ENCODE measurements around the gene KLC4. TPM values are rescaled to one million over a fixed set of nuclear protein-coding genes. Genes with fewer than 3 reads are reported as not detected.
A peak's percentile ranks its signal among the peaks of the same experiment; 100 is the strongest.

The KLC4 gene
- total RNA-seq, 8 experiments from 2014 or later = 18.7 to 57.3 (median 32.7) TPM

DNA sequence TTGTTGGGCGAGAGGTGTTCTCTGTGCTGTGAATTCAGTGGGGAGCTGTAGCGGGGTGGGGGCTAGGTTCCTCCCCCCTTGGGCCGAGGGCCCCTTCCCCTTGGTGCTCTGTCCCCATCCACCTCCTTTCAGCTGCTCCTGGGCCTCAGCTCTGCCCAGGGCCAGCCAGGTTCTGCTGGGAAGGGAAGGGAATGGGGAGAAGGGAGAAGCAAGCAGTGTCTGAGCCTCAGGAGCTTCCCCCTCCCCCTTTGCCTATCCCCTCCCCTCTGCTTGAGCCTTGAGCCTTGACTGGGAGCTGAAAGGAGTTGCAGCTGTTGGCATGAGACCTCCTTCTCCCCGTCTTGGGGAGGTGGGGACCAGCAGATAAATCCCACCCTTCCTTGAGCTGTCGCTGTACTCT is 38.6 kb upstream of the KLC4 start:
- in situ Hi-C loops (cut with MboI; ENCODE audit: low pct_unique_long_range_greater_than_20kb in 2 of 9, low sequenced_read_pairs in 9 of 9, unreplicated experiment in 9 of 9) = loop anchor here in 1 of 9 experiments (25.0 kb wide), 1 partner anchor 109 kb away; the partner anchor contains the start of gene PTCRA
- Histone ChIP-seq H3K27ac (peak overlapping the region; percentile 88 to 91), H3K4me1 (replicated peaks in 1 of 2) (peaks cover 15 to 19% of the 10 kb centered on the region in 2 donors), H3K4me3 (peak overlapping the region; percentile 51 to 95 (median 76))
- WGBS, 10 experiments = 10 to 100% methylated on average over 1 to 2 of the region's 5 CpGs; no CpG with 5 or more reads in 8 of the 10 experiments
- peak; percentile 12 to 64 (median 52) for ATAC-seq (replicated peaks in 6 of 8)

GRCh38 chr6:43021270-43022047 is 38.0 kb upstream of the KLC4 start, which contains the start of gene RRP36:
RRP36 (plus strand) TSS chr6:43021623; CDS start chr6:43021655, 32 bp downstream.
- Histone ChIP-seq H3K4me1 (replicated peaks in 1 of 2) (peaks cover 15 to 19% of the 10 kb centered on the region in 2 donors), H3K27ac (peak within 1 kb of the TSS; percentile 88 to 91), H3K4me3 (peak within 1 kb of the TSS; percentile 51 to 95 (median 76))
- WGBS, 10 experiments = 0 to 4% (median 0%) methylated on average over 1 to 19 of the region's 56 CpGs; no CpG with 5 or more reads in 4 of the 10 experiments
- peak; percentile 88 to 95 (median 92) for ATAC-seq (replicated peaks in 6 of 8)
- in situ Hi-C loops (cut with MboI; ENCODE audit: low pct_unique_long_range_greater_than_20kb in 2 of 9, low sequenced_read_pairs in 9 of 9, unreplicated experiment in 9 of 9) = loop anchor here in 1 of 9 experiments (25.0 kb wide), 1 partner anchor 109 kb away; the partner anchor contains the start of gene PTCRA

DNA sequence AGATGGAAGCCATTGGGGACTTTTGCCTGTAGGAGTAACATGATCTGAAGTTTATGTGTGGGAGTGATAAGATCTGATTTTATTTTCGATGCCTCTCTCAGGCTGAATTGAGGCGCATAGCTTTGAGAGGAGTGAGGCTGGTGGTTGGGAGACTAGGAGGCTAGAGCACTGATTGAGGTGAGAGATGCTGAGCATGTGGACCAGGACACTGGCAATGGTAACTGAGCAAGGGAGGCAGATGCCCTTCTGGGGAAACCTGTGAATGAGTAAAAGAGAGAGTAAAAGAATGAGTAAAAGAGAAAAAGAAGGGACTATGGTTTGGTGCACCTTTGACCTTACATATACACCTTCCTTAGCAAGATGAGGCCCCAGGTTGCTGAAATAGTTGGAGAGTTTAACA is 35.0 kb upstream of the KLC4 start:
- WGBS, 10 experiments = 71 to 100% (median 90%) methylated on average over 1 to 2 of the region's 2 CpGs; no CpG with 5 or more reads in 1 of the 10 experiments
- Histone ChIP-seq H3K4me1 (replicated peaks in 1 of 2) (peaks cover 15 to 19% of the 10 kb centered on the region in 2 donors), H3K4me3 (no peak overlapping the region), H3K27ac (no peak overlapping the region)
- in situ Hi-C loops (cut with MboI; ENCODE audit: low pct_unique_long_range_greater_than_20kb in 2 of 9, low sequenced_read_pairs in 9 of 9, unreplicated experiment in 9 of 9) = loop anchor here in 1 of 9 experiments (25.0 kb wide), 1 partner anchor 112 kb away; the partner anchor contains the start of gene PTCRA
- no peak for ATAC-seq (replicated peaks in 6 of 8)

- no peak for ATAC-seq (replicated peaks in 6 of 8)
- in situ Hi-C loops (cut with MboI; ENCODE audit: low pct_unique_long_range_greater_than_20kb in 2 of 9, low sequenced_read_pairs in 9 of 9, unreplicated experiment in 9 of 9) = no loop called here
- Histone ChIP-seq H3K27ac (no peak overlapping the region), H3K4me3 (no peak overlapping the region), H3K4me1 (replicated peaks in 1 of 2) (peaks cover 9 to 10% of the 10 kb centered on the region in 2 donors)
- 67 to 100% (median 91%) methylated on average over 1 to 3 of the region's 5 CpGs; no CpG with 5 or more reads in 2 of the 10 experiments for WGBS, 10 experiments
Measured at GRCh38 chr6:43026365-43026764, 33.1 kb upstream of the KLC4 start.

GRCh38 chr6:43029120-43029519 is 30.3 kb upstream of the KLC4 start:
- no peak overlapping the region for H3K4me3 ChIP-seq
- no peak overlapping the region for H3K27ac ChIP-seq
- in situ Hi-C loops (cut with MboI; ENCODE audit: low pct_unique_long_range_greater_than_20kb in 2 of 9, low sequenced_read_pairs in 9 of 9, unreplicated experiment in 9 of 9) = no loop called here
- WGBS, 10 experiments = 84 to 100% (median 95%) methylated on average over 1 to 9 of the region's 9 CpGs; no CpG with 5 or more reads in 4 of the 10 experiments
- no peak for ATAC-seq (replicated peaks in 6 of 8)
- no peaks in the 10 kb centered on the region for H3K4me1 ChIP-seq (replicated peaks in 1 of 2)

GRCh38 chr6:43032326-43032725 is 27.1 kb upstream of the KLC4 start:
- H3K4me1 ChIP-seq (replicated peaks in 1 of 2) = no peaks in the 10 kb centered on the region
- in situ Hi-C loops (cut with MboI; ENCODE audit: low pct_unique_long_range_greater_than_20kb in 2 of 9, low sequenced_read_pairs in 9 of 9, unreplicated experiment in 9 of 9) = no loop called here
- H3K27ac ChIP-seq = no peak overlapping the region
- ATAC-seq (replicated peaks in 6 of 8) = no peak
- H3K4me3 ChIP-seq = no peak overlapping the region
- 86 to 100% (median 90%) methylated on average over 1 to 4 of the region's 4 CpGs; no CpG with 5 or more reads in 1 of the 10 experiments for WGBS, 10 experiments

DNA sequence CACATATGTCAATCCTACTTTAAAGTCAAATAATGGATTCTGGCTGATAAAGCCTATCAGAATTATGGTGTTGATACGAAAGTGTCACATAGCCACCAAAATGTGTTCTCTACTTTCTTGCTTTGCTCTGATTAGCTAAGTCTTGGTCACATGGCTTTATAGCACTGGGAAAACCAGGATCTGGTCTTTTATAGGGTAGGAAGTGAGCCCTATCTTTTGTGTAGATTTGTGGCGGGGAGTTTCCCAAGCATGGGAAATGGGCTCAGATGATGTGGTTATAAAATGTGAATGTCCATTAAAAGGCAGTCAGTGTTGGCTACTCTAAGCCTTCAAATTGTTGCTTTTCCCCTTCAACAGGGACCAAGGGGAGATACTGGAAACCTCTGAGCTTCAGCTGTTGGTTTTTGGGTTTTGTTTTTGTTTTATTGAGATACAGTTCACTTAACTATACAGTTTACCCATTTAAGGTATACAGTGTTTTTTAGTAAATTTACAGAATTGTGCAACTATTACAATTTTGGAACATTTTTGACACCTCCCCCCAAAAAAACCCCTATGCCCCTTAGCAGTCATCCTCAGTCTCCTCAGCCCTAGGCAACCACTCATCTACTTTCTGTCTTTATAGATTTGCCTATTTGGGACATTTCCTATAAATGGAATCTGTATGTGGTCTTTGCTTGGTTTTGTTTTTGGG is 25.8 kb upstream of the KLC4 start:
- no peak for ATAC-seq (replicated peaks in 6 of 8)
- in situ Hi-C loops (cut with MboI; ENCODE audit: low pct_unique_long_range_greater_than_20kb in 2 of 9, low sequenced_read_pairs in 9 of 9, unreplicated experiment in 9 of 9) = no loop called here
- Histone ChIP-seq H3K27ac (no peak overlapping the region), H3K4me1 (replicated peaks in 1 of 2) (no peaks in the 10 kb centered on the region), H3K4me3 (no peak overlapping the region)
- WGBS, 10 experiments = 71 to 100% (median 90%) methylated on average over 1 to 2 of the region's 2 CpGs; no CpG with 5 or more reads in 3 of the 10 experiments

GRCh38 chr6:43034190-43034525 is 25.3 kb upstream of the KLC4 start:
- no peak for ATAC-seq (replicated peaks in 6 of 8)
- no peak overlapping the region for H3K4me3 ChIP-seq
- H3K4me1 ChIP-seq (replicated peaks in 1 of 2) = no peaks in the 10 kb centered on the region
- WGBS, 10 experiments = 38 to 100% (median 80%) methylated on average over 1 of the region's 2 CpGs; no CpG with 5 or more reads in 6 of the 10 experiments
- H3K27ac ChIP-seq = no peak overlapping the region
- in situ Hi-C loops (cut with MboI; ENCODE audit: low pct_unique_long_range_greater_than_20kb in 2 of 9, low sequenced_read_pairs in 9 of 9, unreplicated experiment in 9 of 9) = no loop called here

GRCh38 chr6:43035495-43036194 is 23.8 kb upstream of the KLC4 start:
- no peak overlapping the region for H3K4me3 ChIP-seq
- in situ Hi-C loops (cut with MboI; ENCODE audit: low pct_unique_long_range_greater_than_20kb in 2 of 9, low sequenced_read_pairs in 9 of 9, unreplicated experiment in 9 of 9) = no loop called here
- no peaks in the 10 kb centered on the region for H3K4me1 ChIP-seq (replicated peaks in 1 of 2)
- WGBS, 10 experiments = 63 to 92% (median 80%) methylated on average over 1 to 4 of the region's 4 CpGs; no CpG with 5 or more reads in 3 of the 10 experiments
- peak in 2 of 8 experiments; percentile 12 to 26 for ATAC-seq (replicated peaks in 6 of 8)
- no peak overlapping the region for H3K27ac ChIP-seq

DNA sequence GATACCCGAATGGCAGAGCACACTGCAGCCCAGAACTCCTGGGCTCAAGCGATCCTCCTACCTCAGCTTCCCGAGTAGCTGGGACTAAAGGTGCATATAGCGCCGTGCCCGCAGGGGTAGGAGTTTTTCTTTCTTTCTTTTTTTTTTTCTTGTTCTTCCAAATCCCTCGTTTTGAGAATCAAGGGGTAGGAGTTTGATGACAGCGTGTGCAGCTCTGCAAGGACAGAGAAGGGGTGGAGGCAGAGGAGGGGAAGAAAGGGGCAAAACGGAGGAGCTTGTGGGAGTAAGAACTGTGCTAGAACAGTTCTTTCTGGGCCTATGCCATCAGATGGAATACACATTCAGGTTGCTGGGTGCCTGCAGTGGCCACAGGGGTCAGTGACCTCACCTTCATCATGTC is 22.7 kb upstream of the KLC4 start:
- ATAC-seq (replicated peaks in 6 of 8) = no peak
- WGBS, 10 experiments = 40 to 100% (median 90%) methylated on average over 1 to 9 of the region's 9 CpGs; no CpG with 5 or more reads in 6 of the 10 experiments
- in situ Hi-C loops (cut with MboI; ENCODE audit: low pct_unique_long_range_greater_than_20kb in 2 of 9, low sequenced_read_pairs in 9 of 9, unreplicated experiment in 9 of 9) = no loop called here

DNA sequence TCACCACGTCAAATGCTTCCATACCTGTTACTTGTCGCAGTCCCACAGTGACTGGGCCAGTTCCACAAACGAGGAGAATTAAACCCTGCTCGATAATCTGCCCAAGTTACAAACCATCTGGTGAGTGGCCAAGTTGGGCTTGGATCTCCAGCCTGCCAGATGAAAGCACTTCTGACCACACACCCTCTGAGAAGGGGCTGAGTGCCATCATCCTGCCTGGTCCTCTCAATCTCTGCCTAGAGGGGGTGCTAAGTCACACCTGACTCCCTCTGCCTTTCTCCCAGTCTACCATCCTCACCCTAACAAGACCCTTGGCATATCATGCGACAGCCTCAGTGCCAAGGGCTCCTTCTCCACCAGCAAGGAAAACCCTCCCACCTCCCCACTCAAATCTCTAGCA is 22.2 kb upstream of the KLC4 start:
- Histone ChIP-seq H3K4me1 (replicated peaks in 1 of 2) (no peaks in the 10 kb centered on the region), H3K27ac (no peak overlapping the region), H3K4me3 (no peak overlapping the region)
- in situ Hi-C loops (cut with MboI; ENCODE audit: low pct_unique_long_range_greater_than_20kb in 2 of 9, low sequenced_read_pairs in 9 of 9, unreplicated experiment in 9 of 9) = no loop called here
- 33 to 100% (median 80%) methylated on average over 1 to 4 of the region's 5 CpGs; no CpG with 5 or more reads in 4 of the 10 experiments for WGBS, 10 experiments
- no peak for ATAC-seq (replicated peaks in 6 of 8)

More for the DNA sequence above, 22.7 kb upstream of the KLC4 start:
- no peak overlapping the region for H3K27ac ChIP-seq
- no peak overlapping the region for H3K4me3 ChIP-seq
- no peaks in the 10 kb centered on the region for H3K4me1 ChIP-seq (replicated peaks in 1 of 2)

DNA sequence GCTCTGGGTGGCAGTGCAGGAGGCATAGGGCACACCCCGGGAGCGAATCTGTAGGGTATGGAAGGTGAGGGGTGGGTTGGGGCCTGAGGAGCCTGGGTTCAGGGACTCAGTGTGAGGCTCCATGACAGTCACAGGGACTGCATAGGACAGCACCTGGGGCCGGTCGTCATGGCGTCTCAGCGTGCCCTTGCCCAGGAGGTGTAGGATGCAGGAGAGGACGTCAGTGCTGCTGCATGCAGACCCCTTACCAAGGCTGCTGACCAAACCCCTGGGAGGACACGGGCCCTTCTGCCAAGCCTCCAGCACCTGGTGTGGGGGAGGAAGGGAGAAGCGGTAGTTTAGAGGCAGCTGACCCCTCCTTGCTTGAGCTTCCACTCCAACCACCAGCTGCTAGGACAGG is 21.7 kb upstream of the KLC4 start:
- ATAC-seq (replicated peaks in 6 of 8) = peak in 3 of 8 experiments; percentile 15 to 25 (median 25)
- 60 to 100% methylated on average over 1 to 3 of the region's 9 CpGs; no CpG with 5 or more reads in 8 of the 10 experiments for WGBS, 10 experiments
- in situ Hi-C loops (cut with MboI; ENCODE audit: low pct_unique_long_range_greater_than_20kb in 2 of 9, low sequenced_read_pairs in 9 of 9, unreplicated experiment in 9 of 9) = no loop called here
- H3K4me1 ChIP-seq (replicated peaks in 1 of 2) = no peaks in the 10 kb centered on the region
- no peak overlapping the region for H3K4me3 ChIP-seq
- no peak overlapping the region for H3K27ac ChIP-seq
